ENCODE measurements around the gene PSMG3. TPM values are rescaled to one million over a fixed set of nuclear protein-coding genes. Genes with fewer than 3 reads are reported as not detected.

Gene PSMG3
- total and polyA plus RNA-seq, 2 donors from 2014 or later = 29.7 to 66.6 TPM

GRCh38 chr7:1593091-1593866 lies 23.4 kb upstream of the PSMG3 start:
- no peaks in the 10 kb centered on the region for H3K36me3 ChIP-seq (ENCODE audit: control insufficient read depth in 2 of 3, insufficient read depth in 3 of 3, low read length in 3 of 3)
- no peak for TF ChIP-seq CTCF (IDR thresholded peaks at IDR 0.05; ENCODE audit: borderline replicate concordance, extremely low read depth, insufficient read depth)
- H3K4me3 ChIP-seq (ENCODE audit: low read length in 3 of 3) = no peak overlapping the region
- H3K4me1 ChIP-seq (ENCODE audit: control insufficient read depth in 2 of 3, insufficient read depth in 2 of 3, low read depth in 1 of 3, low read length in 3 of 3) = no peaks in the 10 kb centered on the region
- peaks cover 0 to 6% (median 0%) of the 10 kb centered on the region in 3 donors for H3K9me3 ChIP-seq (ENCODE audit: control insufficient read depth in 2 of 3, insufficient read depth in 1 of 3, low read length in 3 of 3)
- peaks cover 5% of the 10 kb centered on the region for H3K27me3 ChIP-seq (ENCODE audit: control insufficient read depth, insufficient read depth, low read length)
- FAIRE-seq = no peak
- no peak overlapping the region for H3K9ac ChIP-seq (ENCODE audit: low read length in 3 of 3)
- peak in 1 of 5 donors; percentile 39 for DNase-seq
- H3K27ac ChIP-seq (ENCODE audit: low read depth in 2 of 2, low read length in 2 of 2) = no peak overlapping the region
- intact Hi-C loops (cut with DNase I) = no loop called here

GRCh38 chr7:1592299-1592871 lies 22.6 kb upstream of the PSMG3 start:
- no peak overlapping the region for H3K27ac ChIP-seq (ENCODE audit: low read depth in 2 of 2, low read length in 2 of 2)
- H3K9ac ChIP-seq (ENCODE audit: low read length in 3 of 3) = no peak overlapping the region
- H3K36me3 ChIP-seq (ENCODE audit: control insufficient read depth in 2 of 3, insufficient read depth in 3 of 3, low read length in 3 of 3) = no peaks in the 10 kb centered on the region
- H3K4me1 ChIP-seq (ENCODE audit: control insufficient read depth in 2 of 3, insufficient read depth in 2 of 3, low read depth in 1 of 3, low read length in 3 of 3) = no peaks in the 10 kb centered on the region
- H3K9me3 ChIP-seq (ENCODE audit: control insufficient read depth in 2 of 3, insufficient read depth in 1 of 3, low read length in 3 of 3) = peaks cover 0 to 6% (median 0%) of the 10 kb centered on the region in 3 donors
- H3K4me3 ChIP-seq (ENCODE audit: low read length in 3 of 3) = no peak overlapping the region
- TF ChIP-seq CTCF (IDR thresholded peaks at IDR 0.05; ENCODE audit: borderline replicate concordance, extremely low read depth, insufficient read depth) = no peak
- H3K27me3 ChIP-seq (ENCODE audit: control insufficient read depth, insufficient read depth, low read length) = peaks cover 5% of the 10 kb centered on the region
- DNase-seq = peak in 1 of 5 donors; percentile 65
- no peak for FAIRE-seq
- intact Hi-C loops (cut with DNase I) = no loop called here

DNA sequence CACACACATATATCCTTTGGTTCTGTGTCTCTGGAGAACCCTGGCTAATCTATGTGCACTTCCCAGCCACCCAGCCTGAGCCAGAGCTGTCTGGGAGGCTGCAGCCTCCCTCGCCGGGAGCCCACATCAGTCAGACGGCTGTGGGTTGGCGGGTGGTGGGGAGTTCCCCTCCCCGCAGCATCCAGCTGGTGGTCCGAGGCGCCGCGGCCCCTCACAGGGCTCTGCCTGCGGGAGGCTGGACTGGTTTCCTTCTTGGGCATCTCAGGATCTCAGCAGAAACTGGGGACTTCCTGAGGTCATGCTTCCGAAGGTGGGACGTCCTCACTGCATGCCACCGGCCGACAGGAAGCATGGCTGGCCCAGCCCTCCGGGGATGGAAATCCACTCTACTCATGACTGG lies 22.0 kb upstream of the PSMG3 start:
- H3K27me3 ChIP-seq (ENCODE audit: control insufficient read depth, insufficient read depth, low read length) = peaks cover 5% of the 10 kb centered on the region
- no peak for TF ChIP-seq CTCF (IDR thresholded peaks at IDR 0.05; ENCODE audit: borderline replicate concordance, extremely low read depth, insufficient read depth)

More for the DNA sequence above, 22.0 kb upstream of the PSMG3 start:
- Histone ChIP-seq H3K4me3 (ENCODE audit: low read length in 3 of 3) (no peak overlapping the region), H3K36me3 (ENCODE audit: control insufficient read depth in 2 of 3, insufficient read depth in 3 of 3, low read length in 3 of 3) (no peaks in the 10 kb centered on the region), H3K9ac (ENCODE audit: low read length in 3 of 3) (no peak overlapping the region), H3K9me3 (ENCODE audit: control insufficient read depth in 2 of 3, insufficient read depth in 1 of 3, low read length in 3 of 3) (peaks cover 0 to 6% (median 0%) of the 10 kb centered on the region in 3 donors), H3K4me1 (ENCODE audit: control insufficient read depth in 2 of 3, insufficient read depth in 2 of 3, low read depth in 1 of 3, low read length in 3 of 3) (peaks cover 0 to 2% (median 0%) of the 10 kb centered on the region in 3 donors), H3K27ac (ENCODE audit: low read depth in 2 of 2, low read length in 2 of 2) (no peak overlapping the region)
- intact Hi-C loops (cut with DNase I) = no loop called here
- DNase-seq (peak in 1 of 5 donors; percentile 23), FAIRE-seq (no peak)

Measured in kidney (tissue), 14 donors.